AG09319 (cell line): Measurements from ENCODE around the gene PHLDA2.
A peak's percentile ranks its signal among the peaks of the same experiment; 100 is the strongest.

Experiments
- DNase-seq: peaks from one replicate; pipeline ENCODE4 v3.0.0-alpha.2; 2010; ENCODE audit warnings: low read depth; ENCODE audit errors: extremely low read depth
- CTCF ChIP-seq: IDR thresholded peaks from 2 replicates; pipeline ENCODE4 v1.5.1; 2011; ENCODE audit warnings: low read depth, mild to moderate bottlenecking, inconsistent platforms, low read length, moderate library complexity

PHLDA2 gene

GRCh38 chr11:2890466-2891294 lies 38.5 kb downstream of the PHLDA2 start:
- DNase-seq: no peak

GRCh38 chr11:2889362-2890273 lies 39.6 kb downstream of the PHLDA2 start:
- DNase-seq: no peak
- TF ChIP-seq CTCF: no peak

More at GRCh38 chr11:2890466-2891294, 38.5 kb downstream of the PHLDA2 start:
- no peak for TF ChIP-seq CTCF

GRCh38 chr11:2888266-2888968 lies 40.8 kb downstream of the PHLDA2 start:
- DNase-seq: peak; percentile 52
- peak; percentile 100 for TF ChIP-seq CTCF

GRCh38 chr11:2887515-2888195 lies 41.6 kb downstream of the PHLDA2 start:
- no peak for DNase-seq
- TF ChIP-seq CTCF: no peak

- TF ChIP-seq CTCF: no peak
- DNase-seq: no peak
Observed at GRCh38 chr11:2886936-2887335, 42.3 kb downstream of the PHLDA2 start.

- peak; percentile 19 for TF ChIP-seq CTCF
- DNase-seq: no peak
Observed at GRCh38 chr11:2886191-2886894, 42.9 kb downstream of the PHLDA2 start.
